ENCODE data around the gene SLX9. TPM values are rescaled to one million over a fixed set of nuclear protein-coding genes. Genes with fewer than 3 reads are reported as not detected.

SLX9 gene
- total RNA-seq, 1 donor from 2014 or later: 38.8 TPM

GRCh38 chr21:45010096-45010495 lies 70.3 kb downstream of the SLX9 start:
- peaks cover 3% of the 10 kb centered on the region for H3K9me3 ChIP-seq (ENCODE audit: insufficient read depth, low read depth, low read length)
- H3K27ac Mint-ChIP-seq (ENCODE audit: unreplicated experiment): no peak overlapping the region
- peaks cover 8% of the 10 kb centered on the region for H3K9me3 Mint-ChIP-seq (ENCODE audit: unreplicated experiment)
- H3K79me2 ChIP-seq (ENCODE audit: insufficient read depth, low read length): no peaks in the 10 kb centered on the region
- no peaks in the 10 kb centered on the region for H3K27me3 ChIP-seq (ENCODE audit: insufficient read depth, low read length)
- TF ChIP-seq EZH2 (IDR thresholded peaks at IDR 0.05; ENCODE audit: insufficient read depth, low read length): no peak
- TF ChIP-seq CTCF (IDR thresholded peaks at IDR 0.05; ENCODE audit: insufficient read depth, low read depth, low read length): no peak
- no peak overlapping the region for H3K4me2 ChIP-seq (ENCODE audit: low read length)
- FAIRE-seq (no peak), DNase-seq (ENCODE audit: low read depth) (no peak)
- H2AFZ ChIP-seq (ENCODE audit: low read depth, low read length): no peak overlapping the region
- H3K9ac ChIP-seq (ENCODE audit: low read length): no peak overlapping the region
- no peaks in the 10 kb centered on the region for H3K36me3 ChIP-seq (ENCODE audit: insufficient read depth, low read length)
- no peaks in the 10 kb centered on the region for H3K27me3 Mint-ChIP-seq (ENCODE audit: low read depth, unreplicated experiment)
- no peaks in the 10 kb centered on the region for H3K36me3 Mint-ChIP-seq (ENCODE audit: low read depth, unreplicated experiment)
- no peak overlapping the region for H3K4me3 Mint-ChIP-seq (ENCODE audit: unreplicated experiment)
- peaks cover 17% of the 10 kb centered on the region for H3K4me1 ChIP-seq (ENCODE audit: insufficient read depth, low read length)
- no peaks in the 10 kb centered on the region for H4K20me1 ChIP-seq (ENCODE audit: insufficient read depth, low read length)
- H3K4me3 ChIP-seq (ENCODE audit: insufficient read depth, low read depth, low read length): no peak overlapping the region
- no peak overlapping the region for H3K27ac ChIP-seq (ENCODE audit: low read depth, low read length)
- H3K4me1 Mint-ChIP-seq (ENCODE audit: low read depth, unreplicated experiment): peaks cover 15% of the 10 kb centered on the region

- no peak for FAIRE-seq
- Histone ChIP-seq H3K4me1 (ENCODE audit: insufficient read depth, low read length) (peaks cover 17% of the 10 kb centered on the region), H3K9me3 (ENCODE audit: insufficient read depth, low read depth, low read length) (peaks cover 3% of the 10 kb centered on the region), H3K9ac (ENCODE audit: low read length) (no peak overlapping the region), H3K79me2 (ENCODE audit: insufficient read depth, low read length) (no peaks in the 10 kb centered on the region), H3K4me3 (ENCODE audit: insufficient read depth, low read depth, low read length) (no peak overlapping the region), H4K20me1 (ENCODE audit: insufficient read depth, low read length) (no peaks in the 10 kb centered on the region), H3K36me3 (ENCODE audit: insufficient read depth, low read length) (no peaks in the 10 kb centered on the region), H3K27ac (ENCODE audit: low read depth, low read length) (no peak overlapping the region), H3K4me2 (ENCODE audit: low read length) (no peak overlapping the region), H2AFZ (ENCODE audit: low read depth, low read length) (no peak overlapping the region), H3K27me3 (ENCODE audit: insufficient read depth, low read length) (no peaks in the 10 kb centered on the region)
- Mint-ChIP-seq H3K4me1 (ENCODE audit: low read depth, unreplicated experiment) (peaks cover 15% of the 10 kb centered on the region), H3K4me3 (ENCODE audit: unreplicated experiment) (no peak overlapping the region), H3K9me3 (ENCODE audit: unreplicated experiment) (peaks cover 8% of the 10 kb centered on the region), H3K27ac (ENCODE audit: unreplicated experiment) (peak overlapping the region; percentile 18), H3K36me3 (ENCODE audit: low read depth, unreplicated experiment) (no peaks in the 10 kb centered on the region), H3K27me3 (ENCODE audit: low read depth, unreplicated experiment) (no peaks in the 10 kb centered on the region)
- TF ChIP-seq CTCF (IDR thresholded peaks at IDR 0.05; ENCODE audit: insufficient read depth, low read depth, low read length) (no peak), EZH2 (IDR thresholded peaks at IDR 0.05; ENCODE audit: insufficient read depth, low read length) (no peak)
- no peak for DNase-seq (ENCODE audit: low read depth)
These were observed 71.0 kb downstream of the SLX9 start for GRCh38 chr21:45010860-45011259.

GRCh38 chr21:45011426-45011825 lies 71.6 kb downstream of the SLX9 start:
- Mint-ChIP-seq H3K4me1 (ENCODE audit: low read depth, unreplicated experiment) (peaks cover 15% of the 10 kb centered on the region), H3K27me3 (ENCODE audit: low read depth, unreplicated experiment) (peaks cover 1% of the 10 kb centered on the region), H3K9me3 (ENCODE audit: unreplicated experiment) (peaks cover 6% of the 10 kb centered on the region), H3K4me3 (ENCODE audit: unreplicated experiment) (no peak overlapping the region), H3K27ac (ENCODE audit: unreplicated experiment) (peak overlapping the region; percentile 18), H3K36me3 (ENCODE audit: low read depth, unreplicated experiment) (no peaks in the 10 kb centered on the region)
- H2AFZ ChIP-seq (ENCODE audit: low read depth, low read length): no peak overlapping the region
- H3K4me3 ChIP-seq (ENCODE audit: insufficient read depth, low read depth, low read length): no peak overlapping the region
- no peaks in the 10 kb centered on the region for H3K79me2 ChIP-seq (ENCODE audit: insufficient read depth, low read length)
- no peaks in the 10 kb centered on the region for H3K36me3 ChIP-seq (ENCODE audit: insufficient read depth, low read length)
- H3K27me3 ChIP-seq (ENCODE audit: insufficient read depth, low read length): no peaks in the 10 kb centered on the region
- peaks cover 3% of the 10 kb centered on the region for H3K9me3 ChIP-seq (ENCODE audit: insufficient read depth, low read depth, low read length)
- DNase-seq (ENCODE audit: low read depth): no peak
- no peak overlapping the region for H3K27ac ChIP-seq (ENCODE audit: low read depth, low read length)
- peaks cover 17% of the 10 kb centered on the region for H3K4me1 ChIP-seq (ENCODE audit: insufficient read depth, low read length)
- TF ChIP-seq EZH2 (IDR thresholded peaks at IDR 0.05; ENCODE audit: insufficient read depth, low read length): no peak
- no peak for TF ChIP-seq CTCF (IDR thresholded peaks at IDR 0.05; ENCODE audit: insufficient read depth, low read depth, low read length)
- no peak overlapping the region for H3K4me2 ChIP-seq (ENCODE audit: low read length)
- no peaks in the 10 kb centered on the region for H4K20me1 ChIP-seq (ENCODE audit: insufficient read depth, low read length)
- H3K9ac ChIP-seq (ENCODE audit: low read length): no peak overlapping the region
- FAIRE-seq: no peak

Measured in astrocyte (in vitro differentiated cells and primary cell).